ENCODE data around the gene ASTE1.

- TF ChIP-seq, protein P1, sequence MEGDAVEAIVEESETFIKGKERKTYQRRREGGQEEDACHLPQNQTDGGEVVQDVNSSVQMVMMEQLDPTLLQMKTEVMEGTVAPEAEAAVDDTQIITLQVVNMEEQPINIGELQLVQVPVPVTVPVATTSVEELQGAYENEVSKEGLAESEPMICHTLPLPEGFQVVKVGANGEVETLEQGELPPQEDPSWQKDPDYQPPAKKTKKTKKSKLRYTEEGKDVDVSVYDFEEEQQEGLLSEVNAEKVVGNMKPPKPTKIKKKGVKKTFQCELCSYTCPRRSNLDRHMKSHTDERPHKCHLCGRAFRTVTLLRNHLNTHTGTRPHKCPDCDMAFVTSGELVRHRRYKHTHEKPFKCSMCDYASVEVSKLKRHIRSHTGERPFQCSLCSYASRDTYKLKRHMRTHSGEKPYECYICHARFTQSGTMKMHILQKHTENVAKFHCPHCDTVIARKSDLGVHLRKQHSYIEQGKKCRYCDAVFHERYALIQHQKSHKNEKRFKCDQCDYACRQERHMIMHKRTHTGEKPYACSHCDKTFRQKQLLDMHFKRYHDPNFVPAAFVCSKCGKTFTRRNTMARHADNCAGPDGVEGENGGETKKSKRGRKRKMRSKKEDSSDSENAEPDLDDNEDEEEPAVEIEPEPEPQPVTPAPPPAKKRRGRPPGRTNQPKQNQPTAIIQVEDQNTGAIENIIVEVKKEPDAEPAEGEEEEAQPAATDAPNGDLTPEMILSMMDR (IDR thresholded peaks at IDR 0.05): no peak
- no peak for TF ChIP-seq POLR2A (IDR thresholded peaks at IDR 0.05)
Observed at GRCh38 chr3:130963878-130964277, 62.7 kb downstream of the ASTE1 start.
